HG03135 (cell line): Measurements from ENCODE around the gene EVI5L.

Experiments used
- ATAC-seq: cut with Tn5 transposase; IDR thresholded peaks from one replicate; pipeline ENCODE4 v1.9.1; 2021; ENCODE audit warnings: mild to moderate bottlenecking, moderate library complexity; ENCODE audit not compliant: unreplicated experiment

The EVI5L gene

GRCh38 chr19:7859831-7860713 lies 30.1 kb downstream of the EVI5L start:
- no peak for ATAC-seq

GRCh38 chr19:7860714-7861618 lies 30.9 kb downstream of the EVI5L start:
- no peak for ATAC-seq

- ATAC-seq, result no peak
Observed at GRCh38 chr19:7861619-7862412, 31.8 kb downstream of the EVI5L start.

- ATAC-seq, result no peak
Observed at GRCh38 chr19:7862413-7862951, 32.5 kb downstream of the EVI5L start.

GRCh38 chr19:7863157-7863970 lies 33.3 kb downstream of the EVI5L start:
- ATAC-seq, result no peak

GRCh38 chr19:7863971-7864689 lies 34.1 kb downstream of the EVI5L start:
- no peak for ATAC-seq

GRCh38 chr19:7864690-7865074 lies 34.7 kb downstream of the EVI5L start:
- ATAC-seq, result no peak

GRCh38 chr19:7865262-7865911 lies 35.4 kb downstream of the EVI5L start:
- no peak for ATAC-seq

- ATAC-seq, result no peak
Observed at GRCh38 chr19:7866399-7867091, 36.5 kb downstream of the EVI5L start.

- no peak for ATAC-seq
Observed at GRCh38 chr19:7867092-7867844, 37.2 kb downstream of the EVI5L start.

- ATAC-seq, result no peak
Observed at GRCh38 chr19:7868326-7868670, 38.3 kb downstream of the EVI5L start.

GRCh38 chr19:7868671-7869452 lies 38.8 kb downstream of the EVI5L start:
- peak; percentile 60 for ATAC-seq

GRCh38 chr19:7869453-7869909 lies 39.5 kb downstream of the EVI5L start:
- peak; percentile 39 for ATAC-seq

- no peak for ATAC-seq
Observed at GRCh38 chr19:7869910-7870511, 40.0 kb downstream of the EVI5L start.

GRCh38 chr19:7870571-7871436 lies 40.8 kb downstream of the EVI5L start:
- no peak for ATAC-seq
